PC-9 (cell line): ENCODE data around the gene IMMP2L. TPM values are rescaled to one million over a fixed set of nuclear protein-coding genes. Genes with fewer than 3 reads are reported as not detected.

ENCODE experiments used
- BruUV-seq: library from RNA; stranded (reverse); fragments of 400-500 nt; replicated peaks from 2 replicates; lab custom pipeline; 2021; lab: Mats Ljungman, UMichigan
- CTCF ChIA-PET: fragments of 300-600 bp; sonication (Branson Sonifier 250); formaldehyde crosslinking; loops from one replicate; lab custom pipeline; 2022; ENCODE audit warnings: antibody characterized with exemption; lab: Charles Lee
- POLR2A ChIA-PET: fragments of 300-600 bp; sonication (Branson Sonifier 250); formaldehyde crosslinking; loops from one replicate; lab custom pipeline; 2022; ENCODE audit warnings: antibody characterized with exemption; ENCODE audit not compliant: unreplicated experiment; lab: Charles Lee
- DNase-seq, 2 experiments: peaks; one replicate each; pipeline versions ENCODE4 v3.0.0 to v3.0.0-alpha.2; 2015 to 2022; ENCODE audit warnings: mixed read lengths in 1 of 2
- H2AFZ ChIP-seq: fragments of 200-600 bp; sonication (generic); 2 replicates; pipeline ENCODE4 v1.8.1; 2017; ENCODE audit warnings: antibody characterized with exemption
- H3F3A ChIP-seq: fragments of 200-600 bp; sonication (generic); 2 replicates; pipeline ENCODE4 v1.8.1; 2017; ENCODE audit warnings: antibody characterized with exemption, mild to moderate bottlenecking, low read depth; ENCODE audit not compliant: insufficient read depth
- H3K27ac ChIP-seq: fragments of 200-600 bp; sonication (generic); 2 replicates; pipeline ENCODE4 v1.6.1; 2016; ENCODE audit warnings: mixed run types
- H3K27me3 ChIP-seq: fragments of 200-600 bp; sonication (generic); 2 replicates; pipeline ENCODE4 v1.6.1; 2016; ENCODE audit warnings: low read depth, mixed run types; ENCODE audit not compliant: insufficient read depth
- H3K36me3 ChIP-seq: fragments of 200-600 bp; sonication (generic); 2 replicates; pipeline ENCODE4 v1.6.1; 2016; ENCODE audit warnings: low read depth, mixed run types
- H3K4me1 ChIP-seq: fragments of 200-600 bp; sonication (generic); replicated peaks from 2 replicates; pipeline ENCODE4 v1.6.1; 2016; ENCODE audit warnings: mixed run types; ENCODE audit not compliant: insufficient read depth
- H3K4me2 ChIP-seq: fragments of 200-600 bp; sonication (generic); 2 replicates; pipeline ENCODE4 v1.6.1; 2017; ENCODE audit warnings: mixed run types
- H3K4me3 ChIP-seq: fragments of 200-600 bp; sonication (generic); 2 replicates; pipeline ENCODE4 v1.6.1; 2016; ENCODE audit warnings: mixed run types
- H3K79me2 ChIP-seq: fragments of 200-600 bp; sonication (generic); 2 replicates; pipeline ENCODE4 v1.6.1; 2017; ENCODE audit warnings: low read depth, mixed run types
- H3K9me2 ChIP-seq: fragments of 200-600 bp; sonication (generic); 2 replicates; pipeline ENCODE4 v1.8.1; 2017; ENCODE audit warnings: mild to moderate bottlenecking; ENCODE audit not compliant: insufficient read depth
- H3K9me3 ChIP-seq: fragments of 200-600 bp; sonication (generic); 2 replicates; pipeline ENCODE4 v1.8.1; 2016; ENCODE audit warnings: low read depth; ENCODE audit not compliant: insufficient read depth
- H4K20me1 ChIP-seq: fragments of 200-600 bp; sonication (generic); 2 replicates; pipeline ENCODE4 v1.8.1; 2017; ENCODE audit not compliant: insufficient read depth
- EZH2 ChIP-seq: fragments of 200-600 bp; sonication (generic); IDR thresholded peaks from 2 replicates; pipeline ENCODE4 v1.8.0; 2017; ENCODE audit warnings: antibody characterized with exemption, low read depth
- intact Hi-C: fragments of 100-400 bp; cut with micrococcal nuclease; formaldehyde crosslinking; loops from one replicate; pipeline ENCODE4 v1.10.0; 2022; ENCODE audit not compliant: unreplicated experiment
- total RNA-seq: library from RNA; stranded (reverse); gene quantifications from 2 replicates; pipeline ENCODE4 v1.2.3, GENCODE V29; 2021
- TF ChIP-seq, protein P1 (sequence below): fragments of 200-600 bp; sonication (generic); conservative IDR thresholded peaks from 2 replicates; pipeline ENCODE4 v1.6.1; 2017; ENCODE audit warnings: mixed run types, antibody characterized with exemption, mild to moderate bottlenecking, moderate library complexity

IMMP2L gene
- total RNA-seq, 1 experiment from 2014 or later = 40.5 TPM

DNA sequence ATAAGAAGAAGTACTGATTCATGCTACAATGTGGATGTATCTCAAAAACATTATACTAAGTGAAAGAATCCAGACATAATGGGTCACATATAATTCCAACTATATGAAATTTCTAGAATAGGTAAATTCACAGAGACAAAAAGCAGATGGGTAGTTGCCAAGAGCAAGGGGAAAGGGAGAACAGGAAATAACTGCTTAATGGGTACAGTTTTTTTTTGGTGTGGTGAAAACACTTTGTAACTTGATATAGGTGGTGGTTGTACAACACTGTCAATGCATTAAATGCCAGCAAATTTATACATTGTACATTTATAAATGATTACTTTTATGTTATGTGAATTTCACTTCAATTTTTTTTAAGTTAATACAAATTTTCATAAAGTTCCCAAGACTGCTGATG is 490.7 kb downstream of the IMMP2L start:
- Histone ChIP-seq H3K9me2 (no peaks in the 10 kb centered on the region), H3K4me2 (no peak overlapping the region), H2AFZ (no peak overlapping the region), H3K9me3 (no peaks in the 10 kb centered on the region), H3K27ac (no peak overlapping the region), H4K20me1 (no peaks in the 10 kb centered on the region), H3K36me3 (no peaks in the 10 kb centered on the region), H3F3A (no peaks in the 10 kb centered on the region; the same call in 1 of the 2 replicates), H3K27me3 (no peaks in the 10 kb centered on the region), H3K79me2 (no peaks in the 10 kb centered on the region), H3K4me3 (no peak overlapping the region), H3K4me1 (no peaks in the 10 kb centered on the region)
- BruUV-seq = no TSS peak
- ChIA-PET CTCF (no interaction called here), POLR2A (no interaction called here)
- no peak for DNase-seq
- intact Hi-C loops = no loop called here
- TF ChIP-seq, protein P1, sequence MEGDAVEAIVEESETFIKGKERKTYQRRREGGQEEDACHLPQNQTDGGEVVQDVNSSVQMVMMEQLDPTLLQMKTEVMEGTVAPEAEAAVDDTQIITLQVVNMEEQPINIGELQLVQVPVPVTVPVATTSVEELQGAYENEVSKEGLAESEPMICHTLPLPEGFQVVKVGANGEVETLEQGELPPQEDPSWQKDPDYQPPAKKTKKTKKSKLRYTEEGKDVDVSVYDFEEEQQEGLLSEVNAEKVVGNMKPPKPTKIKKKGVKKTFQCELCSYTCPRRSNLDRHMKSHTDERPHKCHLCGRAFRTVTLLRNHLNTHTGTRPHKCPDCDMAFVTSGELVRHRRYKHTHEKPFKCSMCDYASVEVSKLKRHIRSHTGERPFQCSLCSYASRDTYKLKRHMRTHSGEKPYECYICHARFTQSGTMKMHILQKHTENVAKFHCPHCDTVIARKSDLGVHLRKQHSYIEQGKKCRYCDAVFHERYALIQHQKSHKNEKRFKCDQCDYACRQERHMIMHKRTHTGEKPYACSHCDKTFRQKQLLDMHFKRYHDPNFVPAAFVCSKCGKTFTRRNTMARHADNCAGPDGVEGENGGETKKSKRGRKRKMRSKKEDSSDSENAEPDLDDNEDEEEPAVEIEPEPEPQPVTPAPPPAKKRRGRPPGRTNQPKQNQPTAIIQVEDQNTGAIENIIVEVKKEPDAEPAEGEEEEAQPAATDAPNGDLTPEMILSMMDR = no peak
- no peak for TF ChIP-seq EZH2

DNA sequence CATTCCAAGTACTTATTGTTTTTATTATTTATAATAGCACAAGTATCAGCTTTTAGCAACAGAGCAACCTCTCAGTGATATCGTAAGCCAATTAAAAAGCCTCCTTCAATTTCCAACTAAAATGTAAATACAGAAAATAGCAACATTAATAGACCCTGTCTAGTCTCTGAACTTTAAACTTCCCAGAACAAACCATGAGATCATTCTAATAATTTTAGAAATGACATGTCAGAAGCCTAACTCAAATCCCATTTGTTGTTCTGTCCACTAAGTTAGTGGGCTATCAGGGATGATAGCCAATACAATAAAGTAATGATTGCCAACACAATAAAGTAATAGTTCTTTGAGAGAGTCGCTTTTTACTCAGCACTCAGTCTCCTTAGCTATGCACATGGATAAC is 493.7 kb downstream of the IMMP2L start:
- Histone ChIP-seq H3K4me1 (no peaks in the 10 kb centered on the region), H3K79me2 (no peaks in the 10 kb centered on the region), H2AFZ (no peak overlapping the region), H3F3A (no peaks in the 10 kb centered on the region; the same call in 1 of the 2 replicates), H3K36me3 (no peaks in the 10 kb centered on the region), H3K9me3 (no peaks in the 10 kb centered on the region), H3K27me3 (no peaks in the 10 kb centered on the region), H4K20me1 (no peaks in the 10 kb centered on the region), H3K4me2 (no peak overlapping the region), H3K27ac (no peak overlapping the region), H3K4me3 (no peak overlapping the region), H3K9me2 (no peaks in the 10 kb centered on the region)
- TF ChIP-seq, protein P1 = no peak
- no peak for TF ChIP-seq EZH2
- ChIA-PET POLR2A (no interaction called here), CTCF (no interaction called here)
- DNase-seq = no peak
- no TSS peak for BruUV-seq
- intact Hi-C loops = no loop called here

DNA sequence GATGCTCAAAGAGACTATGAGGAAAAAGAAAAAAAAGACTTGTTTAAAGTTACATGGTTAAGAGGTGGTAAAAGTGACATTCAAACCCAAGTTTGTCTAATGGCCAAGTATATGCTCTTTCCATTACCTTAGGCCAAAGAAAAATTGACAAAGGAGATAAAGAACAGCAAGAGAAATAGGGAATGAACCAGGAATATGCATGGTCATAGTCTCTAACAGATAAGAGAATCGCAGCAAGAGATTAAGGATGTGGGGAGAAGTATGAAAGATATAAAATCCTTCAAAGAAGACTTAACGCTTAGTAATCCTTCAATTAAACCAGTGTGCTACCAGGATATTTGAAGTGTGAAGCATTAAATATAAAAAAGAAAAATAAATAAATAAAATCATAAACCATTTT is 494.6 kb downstream of the IMMP2L start:
- no TSS peak for BruUV-seq
- DNase-seq = no peak
- H3K27ac ChIP-seq = no peak overlapping the region
- no peaks in the 10 kb centered on the region for H3K27me3 ChIP-seq
- no peaks in the 10 kb centered on the region for H4K20me1 ChIP-seq
- intact Hi-C loops = no loop called here
- no peaks in the 10 kb centered on the region for H3K9me3 ChIP-seq
- H3K36me3 ChIP-seq = no peaks in the 10 kb centered on the region
- H2AFZ ChIP-seq = no peak overlapping the region
- POLR2A ChIA-PET = no interaction called here
- H3K4me3 ChIP-seq = no peak overlapping the region
- no peak overlapping the region for H3K4me2 ChIP-seq
- no peaks in the 10 kb centered on the region for H3K9me2 ChIP-seq
- CTCF ChIA-PET = no interaction called here
- no peaks in the 10 kb centered on the region; the same call in 1 of the 2 replicates for H3F3A ChIP-seq
- no peaks in the 10 kb centered on the region for H3K4me1 ChIP-seq
- no peaks in the 10 kb centered on the region for H3K79me2 ChIP-seq
- TF ChIP-seq, protein P1 = no peak
- no peak for TF ChIP-seq EZH2
